Measurements from ENCODE around the gene ANKRD55. TPM values are rescaled to one million over a fixed set of nuclear protein-coding genes. Genes with fewer than 3 reads are reported as not detected.
"Not testable (repeated sequence)": the region's sequence is repeated elsewhere in the genome, so short reads cannot be mapped to it uniquely, and the experiment has no call there.

Gene ANKRD55
- 1 to 10 TPM; 1.1 to 1.6 (median 1.5) TPM for polyA plus RNA-seq (ENCODE audit: insufficient read length in 4 of 4)

DNA sequence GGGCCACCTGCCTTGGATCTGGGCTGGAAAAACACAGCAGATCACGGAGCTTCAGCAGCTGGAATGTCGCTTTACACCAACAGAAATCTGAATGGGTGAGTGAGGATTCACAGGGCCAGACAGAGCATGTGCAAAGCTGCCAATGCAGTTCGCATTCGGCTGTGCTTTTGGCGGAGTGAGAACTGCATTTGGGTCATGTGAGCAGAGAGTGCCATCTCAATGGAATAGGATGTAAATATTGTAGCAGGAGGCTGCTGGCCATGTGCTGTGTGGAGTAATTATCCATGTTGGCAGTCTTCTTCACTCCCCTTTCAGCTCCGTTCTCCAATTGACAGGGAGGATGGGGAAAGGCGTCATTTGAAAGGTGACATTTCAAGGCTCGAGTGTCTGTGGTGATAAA, at the start of gene ANKRD55:
ANKRD55 (minus strand) TSS at position 101 of the 400 bp plus-strand sequence. CDS start 417 bp downstream, outside the sequence.
- DNase-seq (ENCODE audit: low read depth in 4 of 4, low spot score in 3 of 4) = no peak

DNA sequence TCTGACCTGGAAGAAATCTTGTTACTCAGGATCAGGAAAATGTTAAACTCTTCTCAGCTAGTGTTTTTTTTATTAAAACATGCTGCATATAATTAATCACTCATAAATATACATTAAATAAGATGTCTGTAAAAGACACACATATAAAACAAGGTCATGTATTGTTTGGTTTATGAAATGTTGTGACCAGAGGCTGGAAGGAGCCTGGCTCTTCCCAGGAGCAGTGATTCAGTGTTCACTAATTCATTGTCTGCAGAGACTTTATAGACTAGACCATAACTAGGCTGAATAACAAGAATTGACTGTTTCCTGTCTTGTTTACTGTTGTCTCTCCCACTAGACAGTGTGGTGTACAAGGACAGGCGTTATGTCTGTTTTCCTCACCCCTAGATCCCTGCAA, 49.1 kb upstream of the ANKRD55 start:
- DNase-seq (ENCODE audit: low read depth in 4 of 4, low spot score in 3 of 4) = no peak

DNA sequence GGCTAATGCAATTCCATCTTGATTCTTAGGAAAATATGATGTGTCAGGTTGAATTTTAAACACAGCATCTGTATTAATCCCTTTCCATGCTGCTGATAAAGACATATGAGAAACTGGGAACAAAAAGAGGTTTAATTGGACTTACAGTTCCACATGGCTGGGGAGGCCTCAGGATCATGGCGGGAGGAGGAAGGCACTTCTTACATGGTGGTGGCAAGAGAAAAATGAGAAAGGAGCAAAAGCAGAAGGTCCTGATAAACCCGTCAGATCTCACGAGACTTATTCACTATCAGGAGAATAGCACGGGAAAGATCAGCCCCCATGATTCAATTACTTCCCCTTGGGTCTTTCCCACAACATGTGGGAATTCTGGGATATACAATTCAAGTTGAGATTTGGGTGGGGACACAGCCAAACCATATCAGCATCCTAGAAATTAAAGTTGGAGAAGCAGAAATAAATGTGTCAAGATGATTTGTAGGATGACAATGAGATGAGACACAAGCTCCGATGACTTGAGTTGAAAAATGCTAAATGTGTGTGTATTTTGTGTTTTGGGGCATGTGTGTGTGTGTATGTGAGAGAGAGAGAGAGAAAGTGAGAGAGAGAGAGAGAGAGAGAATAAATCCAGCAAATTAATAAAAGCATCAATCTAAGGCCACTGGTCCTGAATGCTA, 48.5 kb upstream of the ANKRD55 start:
- DNase-seq (ENCODE audit: low read depth in 4 of 4, low spot score in 3 of 4) = no peak

DNA sequence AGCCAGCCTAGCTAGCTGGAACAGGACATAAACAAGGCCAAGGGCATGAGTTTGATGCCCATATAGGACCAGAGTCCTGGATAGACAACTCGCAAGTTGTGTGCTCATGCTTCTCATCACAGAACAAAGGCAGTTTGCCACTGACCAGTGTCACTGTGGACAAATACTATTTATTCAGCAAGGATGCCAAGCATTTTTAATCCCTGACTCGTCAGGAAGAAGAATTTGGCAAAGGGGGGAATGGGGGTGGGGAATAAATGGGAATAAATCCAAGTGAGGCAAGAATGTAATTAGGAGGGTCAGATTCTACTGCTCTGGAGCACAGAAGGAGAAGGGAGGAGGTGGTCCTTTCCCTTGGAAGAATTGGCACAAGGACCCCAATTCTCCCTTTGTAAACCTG, 46.8 kb upstream of the ANKRD55 start:
- no peak for DNase-seq (ENCODE audit: low read depth in 4 of 4, low spot score in 3 of 4)

DNA sequence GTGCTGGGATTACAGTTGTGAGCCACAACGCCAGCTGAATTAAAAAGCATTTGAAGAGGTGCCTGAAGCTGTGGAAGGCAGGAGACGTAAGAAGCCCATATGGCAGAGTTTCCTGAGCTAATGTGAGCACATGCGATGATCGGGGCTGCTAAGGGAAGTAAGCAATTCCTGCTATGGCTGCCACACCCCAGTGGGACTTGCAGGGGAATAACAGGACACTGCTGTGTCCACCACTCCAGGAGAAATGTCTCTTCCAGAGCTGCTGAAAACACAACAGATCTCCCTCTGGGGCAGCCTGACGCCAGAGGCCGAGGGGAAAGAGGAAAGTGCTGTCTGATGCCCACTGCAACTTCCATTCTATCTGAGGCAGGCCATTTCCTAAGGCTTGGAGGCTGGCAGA, 46.2 kb upstream of the ANKRD55 start:
- no peak for DNase-seq (ENCODE audit: low read depth in 4 of 4, low spot score in 3 of 4)

DNA sequence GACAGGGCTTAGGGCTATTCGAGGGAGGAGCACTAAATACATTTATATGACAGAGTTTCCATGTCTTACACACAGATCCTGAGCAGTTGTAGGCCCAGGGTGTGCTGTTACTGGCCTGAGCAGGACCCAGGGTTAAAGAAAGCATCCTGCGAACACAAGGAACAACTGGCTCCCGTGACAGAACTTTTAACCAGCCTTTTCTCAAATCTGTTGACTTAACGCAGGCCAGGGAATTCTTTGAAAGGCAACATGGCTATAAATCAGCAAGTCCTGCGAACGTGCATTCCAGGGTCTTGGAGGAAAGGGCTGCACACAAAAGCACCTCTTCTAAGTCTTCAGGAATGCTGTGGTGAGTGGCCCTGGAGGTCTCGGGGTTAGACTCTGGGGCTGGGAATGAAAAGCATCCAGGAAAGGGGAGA, 45.2 kb upstream of the ANKRD55 start:
- peak in 1 of 4 donors; percentile 62 for DNase-seq (ENCODE audit: low read depth in 4 of 4, low spot score in 3 of 4)

DNA sequence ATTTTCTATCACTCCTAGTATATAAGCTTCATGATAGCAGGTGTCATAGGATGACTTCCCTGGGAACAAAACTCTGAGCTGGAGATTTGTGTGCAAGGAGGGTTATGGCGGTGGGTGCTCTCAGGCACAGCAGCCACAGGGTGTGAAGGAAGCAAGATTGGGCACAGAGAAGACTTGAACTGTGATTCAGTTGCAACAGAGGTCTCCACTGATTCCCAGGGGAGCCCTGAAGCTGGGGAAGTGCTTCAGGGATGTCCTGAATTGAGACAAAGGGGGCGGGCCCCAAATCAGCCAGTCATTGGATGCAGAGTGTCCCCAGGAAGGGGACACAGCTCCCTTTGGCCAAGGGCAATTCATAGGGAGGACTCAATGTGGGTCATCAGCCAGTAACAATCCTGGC, 44.4 kb upstream of the ANKRD55 start:
- no peak for DNase-seq (ENCODE audit: low read depth in 4 of 4, low spot score in 3 of 4)

DNA sequence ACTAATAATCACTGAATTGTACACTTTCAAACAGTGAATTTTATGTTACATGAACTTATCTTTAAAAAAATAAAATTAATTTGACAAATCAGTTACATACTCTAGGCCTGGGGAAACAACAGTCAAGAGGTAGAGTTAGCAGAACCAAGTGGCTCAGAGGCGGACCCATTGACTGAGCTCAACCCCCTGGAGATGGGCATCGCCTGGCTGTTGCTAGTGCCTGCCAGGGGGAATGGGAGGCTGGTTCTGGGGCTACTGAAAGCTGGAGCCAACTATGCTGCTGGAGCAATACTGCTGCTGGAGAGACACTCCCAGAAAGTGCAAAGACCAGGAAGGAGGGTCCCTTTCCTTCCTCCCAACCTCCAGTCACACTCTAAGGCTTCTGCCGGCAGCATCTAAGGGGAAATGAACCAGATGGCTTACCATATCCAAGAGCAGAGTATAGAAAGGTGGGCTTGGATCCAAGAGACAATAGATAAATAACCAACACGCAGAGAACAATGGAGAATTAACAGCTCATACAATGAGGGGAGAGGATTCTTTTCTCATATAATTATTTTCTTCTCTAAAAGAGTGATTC, 40.3 kb upstream of the ANKRD55 start:
- no peak for DNase-seq (ENCODE audit: low read depth in 4 of 4, low spot score in 3 of 4)

DNA sequence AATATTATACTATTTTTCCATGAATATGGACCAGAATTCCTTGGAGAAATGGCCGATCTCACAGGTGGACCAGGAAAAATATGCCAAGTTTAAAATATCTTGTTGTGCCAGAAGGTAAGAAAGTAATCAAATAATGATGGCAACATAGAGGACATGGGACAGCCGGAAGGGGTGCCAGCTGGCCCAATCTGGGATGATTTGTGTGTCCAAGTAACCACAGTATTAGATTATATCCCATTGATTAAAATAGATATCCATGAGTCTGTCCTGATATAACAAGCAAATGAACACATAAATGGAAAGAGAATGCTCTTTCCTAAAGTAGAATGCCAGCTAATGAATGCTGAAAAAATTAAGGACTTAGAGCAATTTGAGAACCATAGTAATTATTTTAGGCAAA, 39.6 kb upstream of the ANKRD55 start:
- no peak for DNase-seq (ENCODE audit: low read depth in 4 of 4, low spot score in 3 of 4)

DNA sequence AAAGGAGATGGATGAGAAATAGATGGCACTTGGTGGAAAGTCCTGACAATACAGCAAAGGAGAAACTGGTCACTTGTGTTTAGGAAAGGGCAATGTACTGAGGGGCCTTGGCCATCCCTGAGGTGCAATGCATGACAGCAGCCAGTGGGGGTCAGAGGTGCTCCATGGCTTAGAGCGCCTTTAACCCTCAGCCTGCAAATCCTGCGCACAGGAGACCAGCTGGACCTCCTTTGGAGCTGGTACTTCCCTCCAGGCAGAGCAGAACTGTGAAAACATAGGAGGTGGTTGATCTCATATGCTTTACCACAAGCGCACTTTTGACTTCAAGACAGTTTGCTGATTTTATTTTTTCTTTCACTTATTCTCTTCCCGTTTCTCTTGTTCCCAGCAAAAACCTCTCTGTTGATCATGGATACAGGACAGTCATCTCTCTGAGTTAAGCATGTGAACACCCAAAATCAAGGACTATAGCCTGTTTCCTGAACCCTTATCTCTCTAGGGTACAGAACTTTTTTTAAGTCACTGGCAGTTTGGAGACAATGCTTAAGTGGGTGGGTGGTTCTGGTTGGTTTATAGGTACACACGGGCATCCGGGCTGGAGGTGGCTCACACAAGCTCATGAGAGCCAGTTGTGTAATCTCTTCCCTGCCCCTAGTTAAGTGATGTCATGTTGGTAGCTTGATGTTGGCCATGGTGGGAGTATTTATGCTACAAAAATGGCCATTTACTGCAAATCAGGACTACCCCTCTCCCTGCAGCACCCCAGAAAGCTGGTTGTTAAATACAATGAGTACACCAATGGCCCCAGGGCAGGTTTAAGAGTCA, 37.6 kb upstream of the ANKRD55 start:
- DNase-seq (ENCODE audit: low read depth in 4 of 4, low spot score in 3 of 4) = peak; percentile 76 to 83 (median 82)

DNA sequence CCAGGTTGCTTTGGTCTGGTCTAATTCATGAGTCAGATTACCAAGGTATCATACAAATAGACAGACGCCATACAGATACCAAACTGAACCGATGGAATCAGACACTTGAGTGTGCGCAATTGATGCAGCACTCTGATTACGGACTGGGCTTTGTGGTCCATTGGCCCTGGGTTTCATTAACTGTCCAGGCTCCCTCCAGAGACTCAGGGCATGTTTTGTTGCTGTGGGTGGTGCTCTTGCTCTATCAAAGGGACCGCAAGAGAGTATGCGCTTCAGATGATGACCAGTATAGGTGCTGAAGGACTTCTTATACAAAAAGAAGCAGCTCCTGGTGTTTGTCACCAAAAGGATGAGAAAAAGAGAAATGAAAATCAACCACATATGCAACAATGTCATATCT, 36.9 kb upstream of the ANKRD55 start:
- DNase-seq (ENCODE audit: low read depth in 4 of 4, low spot score in 3 of 4) = no peak

DNA sequence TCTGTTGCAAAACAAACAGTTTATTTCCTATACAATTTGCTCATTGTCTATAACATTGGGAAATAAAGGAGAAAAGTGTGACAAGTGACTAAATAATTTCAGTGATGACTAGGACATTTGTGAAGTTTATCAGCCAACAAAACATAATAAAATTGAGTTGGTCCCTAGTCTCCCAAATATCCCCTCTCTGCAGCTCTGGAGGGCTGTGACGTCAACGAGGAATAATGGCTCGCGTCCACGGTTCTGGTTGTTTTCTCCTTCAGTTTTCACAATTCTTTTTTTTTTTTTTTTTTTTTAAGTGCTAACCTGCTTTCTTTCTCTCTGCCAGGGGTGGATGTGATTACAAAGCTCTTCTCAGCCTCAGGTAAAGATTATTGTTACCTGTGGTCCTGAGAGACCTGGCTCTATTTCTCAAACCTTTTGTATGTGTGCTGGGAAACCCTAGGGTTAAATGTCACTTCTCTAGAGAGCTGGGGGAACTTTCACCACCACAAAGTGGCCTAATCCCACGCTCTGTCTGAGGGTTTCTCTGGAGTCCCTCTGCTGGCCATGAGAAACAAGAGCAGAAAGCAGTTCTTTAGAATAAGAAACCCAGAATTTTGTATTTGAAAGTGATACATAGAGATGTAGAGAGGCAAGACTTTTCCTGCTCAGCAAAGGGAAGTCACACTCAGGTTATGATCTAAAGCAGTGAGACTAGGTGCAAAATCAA, 36.2 kb upstream of the ANKRD55 start:
- DNase-seq (ENCODE audit: low read depth in 4 of 4, low spot score in 3 of 4) = no peak

DNA sequence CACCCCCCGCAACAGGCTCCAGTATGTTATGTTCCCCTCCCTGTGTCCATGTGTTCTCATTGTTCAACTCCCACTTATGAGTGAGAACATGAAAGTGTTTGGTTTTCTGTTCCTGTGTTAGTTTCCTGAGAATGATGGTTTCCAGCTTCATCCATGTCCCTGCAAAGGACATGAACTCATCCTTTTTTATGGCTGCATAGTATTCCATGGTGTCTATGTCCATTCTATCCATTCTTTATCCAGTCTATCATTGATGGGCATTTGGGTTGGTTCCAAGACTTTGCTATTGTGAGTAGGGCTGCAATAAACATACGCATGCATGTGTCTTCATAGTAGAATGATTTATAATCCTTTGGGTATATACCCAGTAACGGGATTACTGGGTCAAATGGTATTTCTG, 35.6 kb upstream of the ANKRD55 start:
- DNase-seq (ENCODE audit: low read depth in 4 of 4, low spot score in 3 of 4) = not testable (repeated sequence)

DNA sequence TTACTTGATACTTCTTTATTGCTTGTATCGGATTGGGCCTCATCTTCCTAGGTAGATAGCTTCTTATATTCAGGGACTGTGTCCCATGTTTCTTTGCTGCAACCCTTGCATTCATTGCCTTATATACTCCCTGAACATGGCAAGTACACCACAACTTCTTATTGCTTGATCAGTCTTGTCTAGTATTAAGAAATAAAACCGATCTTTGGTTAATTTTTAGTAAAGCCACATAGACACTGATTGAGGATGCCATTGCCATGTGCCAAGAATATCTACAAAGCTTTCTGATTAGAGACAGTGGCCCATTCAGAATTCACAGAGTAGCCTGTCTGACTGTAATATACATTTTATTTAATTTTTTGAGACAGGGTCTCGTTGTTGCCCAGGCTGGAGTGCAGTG, 34.7 kb upstream of the ANKRD55 start:
- no peak for DNase-seq (ENCODE audit: low read depth in 4 of 4, low spot score in 3 of 4)

DNA sequence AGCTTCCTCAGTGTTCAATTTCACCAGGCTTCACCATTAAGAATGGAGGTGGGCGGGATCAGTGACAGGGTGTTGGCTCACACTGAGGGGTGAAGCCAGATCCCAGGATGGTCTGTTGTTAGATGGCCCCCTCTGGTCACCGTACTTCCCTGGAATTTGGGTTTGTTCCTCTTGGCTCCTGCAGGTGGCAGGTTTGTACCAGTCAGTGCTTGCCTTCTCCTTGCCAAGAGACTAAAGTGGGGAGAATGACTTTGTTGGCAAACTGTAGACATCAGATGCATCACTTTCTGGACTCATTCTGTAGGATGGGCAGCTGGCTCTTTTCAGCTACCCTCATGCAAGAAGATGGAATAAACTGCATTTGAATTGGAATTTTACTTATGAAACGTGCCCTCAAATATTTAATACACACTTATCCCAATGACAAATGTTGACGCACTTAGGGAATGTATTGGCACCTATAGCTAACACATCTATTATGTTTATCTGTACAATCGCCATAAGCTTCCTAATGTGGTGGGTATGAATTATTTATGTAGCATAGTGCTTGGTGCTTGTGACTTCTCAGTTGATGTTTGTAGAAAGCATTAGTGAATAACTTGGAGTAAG, 31.4 kb upstream of the ANKRD55 start:
- no peak for DNase-seq (ENCODE audit: low read depth in 4 of 4, low spot score in 3 of 4)

DNA sequence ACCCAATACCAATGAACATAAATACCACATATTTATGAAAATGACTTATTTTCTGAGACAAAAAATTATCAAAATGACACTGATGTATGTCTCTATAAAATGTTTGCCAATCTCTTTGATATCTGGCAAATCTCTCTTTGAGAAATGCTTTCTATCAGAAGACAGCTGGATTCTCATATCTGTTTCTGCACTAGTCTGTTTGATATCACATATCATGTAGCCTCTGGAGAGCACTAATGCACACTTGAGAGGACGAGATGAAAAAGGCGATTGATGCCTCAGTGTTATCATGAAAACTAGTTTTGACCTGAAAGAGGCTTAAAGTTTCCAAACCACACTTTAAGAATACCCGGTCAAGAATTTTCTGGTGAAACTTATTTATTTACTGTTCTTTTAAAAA, 29.1 kb upstream of the ANKRD55 start:
- DNase-seq (ENCODE audit: low read depth in 4 of 4, low spot score in 3 of 4) = no peak

DNA sequence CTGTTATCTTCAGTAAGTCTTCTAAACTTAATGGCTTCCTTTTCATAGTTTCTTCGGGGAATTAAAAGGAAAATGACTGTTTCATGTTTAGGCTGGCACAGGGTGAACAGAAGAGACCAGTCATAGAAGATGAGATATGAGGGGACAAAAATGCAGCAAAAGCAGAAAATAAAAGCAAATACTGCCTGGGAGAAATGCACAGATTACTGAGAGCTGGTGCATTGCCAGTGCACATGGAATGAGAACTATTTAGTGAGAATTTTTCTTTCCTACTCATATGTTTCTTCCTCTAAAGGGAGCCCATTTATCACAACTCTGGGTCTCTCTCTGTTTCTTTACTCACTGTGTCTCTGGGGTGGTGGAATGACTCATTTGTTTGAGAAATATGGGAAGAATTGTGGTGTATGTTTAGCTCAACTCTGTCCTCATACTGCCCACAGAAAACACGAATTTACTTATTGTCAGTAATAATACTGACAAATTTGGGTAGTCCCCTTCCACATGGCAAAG, 25.9 kb upstream of the ANKRD55 start:
- no peak for DNase-seq (ENCODE audit: low read depth in 4 of 4, low spot score in 3 of 4)

DNA sequence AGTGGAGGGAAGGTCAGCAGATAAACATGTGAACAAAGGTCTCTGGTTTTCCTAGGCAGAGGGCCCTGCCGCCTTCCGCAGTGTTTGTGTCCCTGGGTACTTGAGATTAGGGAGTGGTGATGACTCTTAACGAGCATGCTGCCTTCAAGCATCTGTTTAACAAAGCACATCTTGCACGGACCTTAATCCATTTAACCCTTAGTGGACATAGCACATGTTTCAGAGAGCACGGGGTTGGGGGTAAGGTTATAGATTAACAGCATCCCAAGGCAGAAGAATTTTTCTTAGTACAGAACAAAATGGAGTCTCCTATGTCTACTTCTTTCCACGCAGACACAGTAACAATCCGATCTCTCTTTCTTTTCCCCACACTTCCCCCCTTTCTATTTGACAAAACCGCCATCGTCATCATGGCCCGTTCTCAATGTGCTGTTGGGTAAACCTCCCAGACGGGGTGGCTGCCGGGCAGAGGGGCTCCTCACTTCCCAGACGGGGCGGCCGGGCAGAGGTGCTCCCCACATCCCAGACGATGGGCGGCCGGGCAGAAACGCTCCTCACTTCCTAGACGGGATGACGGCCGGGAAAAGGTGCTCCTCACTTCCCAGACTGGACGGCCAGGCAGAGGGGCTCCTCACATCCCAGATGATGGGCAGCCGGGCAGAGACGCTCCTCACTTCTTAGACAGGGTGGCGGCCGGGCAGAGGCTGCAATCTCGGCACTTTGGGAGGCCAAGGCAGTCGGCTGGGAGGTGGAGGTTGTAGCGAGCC, 24.8 kb upstream of the ANKRD55 start:
- DNase-seq (ENCODE audit: low read depth in 4 of 4, low spot score in 3 of 4) = not testable (repeated sequence)

DNA sequence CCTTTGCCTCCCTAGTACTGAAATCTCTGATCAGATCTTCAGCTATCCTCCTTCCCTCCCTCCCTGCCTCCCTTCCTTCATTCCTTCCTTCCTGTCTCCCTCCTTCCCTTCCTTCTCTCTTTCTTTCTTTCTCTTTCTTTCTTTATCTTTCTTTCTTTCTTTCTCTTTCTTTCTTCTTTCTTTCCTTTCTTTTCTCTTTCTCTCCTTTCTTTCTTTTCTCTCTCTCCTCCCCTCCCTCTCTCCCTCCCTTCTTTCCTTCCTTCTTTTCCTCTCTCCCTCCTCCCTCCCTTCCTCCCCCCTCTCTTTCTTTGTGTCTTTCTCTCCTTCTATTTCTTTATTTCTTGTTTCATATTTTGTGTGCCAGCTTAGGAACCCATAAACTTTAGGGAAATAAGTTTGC, 23.9 kb upstream of the ANKRD55 start:
- DNase-seq (ENCODE audit: low read depth in 4 of 4, low spot score in 3 of 4) = no peak

DNA sequence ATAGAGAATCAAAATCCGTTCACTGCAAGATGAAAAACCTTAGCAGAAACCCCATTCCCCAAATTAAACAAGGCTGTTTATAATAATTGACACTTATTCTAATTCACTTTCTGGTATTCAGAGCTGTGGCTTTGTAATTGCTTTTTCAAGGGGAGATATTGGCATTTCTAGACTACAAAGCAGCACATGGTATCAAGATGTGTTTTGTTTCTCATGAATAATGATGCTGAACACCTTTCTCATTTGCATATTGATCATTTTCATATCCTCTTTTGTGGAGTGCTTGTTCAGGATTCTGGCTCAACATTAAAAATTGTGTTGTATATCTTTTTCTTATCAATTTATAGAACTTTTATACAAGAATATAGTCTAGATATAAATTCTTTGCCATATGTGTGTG, 22.4 kb upstream of the ANKRD55 start:
- DNase-seq (ENCODE audit: low read depth in 4 of 4, low spot score in 3 of 4) = no peak

Measured in right renal pelvis (tissue), 4 donors.